HUES64 (cell line): ENCODE results near the gene GALNT14.

ENCODE experiments used
- H3K27ac ChIP-seq: 2 replicates; pipeline ENCODE4 v1.7.0; 2013; ENCODE audit warnings: low read depth, low read length, inconsistent platforms
- H3K27me3 ChIP-seq: 2 replicates; pipeline ENCODE4 v1.6.1; 2013; ENCODE audit warnings: mild to moderate bottlenecking, low read length; ENCODE audit not compliant: insufficient read depth
- H3K36me3 ChIP-seq: 2 replicates; pipeline ENCODE4 v1.6.1; 2013; ENCODE audit warnings: mild to moderate bottlenecking, low read length; ENCODE audit not compliant: insufficient read depth
- H3K4me1 ChIP-seq: 2 replicates; pipeline ENCODE4 v1.6.1; 2013; ENCODE audit warnings: mild to moderate bottlenecking, low read length, moderate library complexity; ENCODE audit not compliant: insufficient read depth
- H3K4me3 ChIP-seq: 2 replicates; pipeline ENCODE4 v1.5.1; 2013; ENCODE audit warnings: mild to moderate bottlenecking, low read length, moderate library complexity
- H3K9ac ChIP-seq: 2 replicates; pipeline ENCODE4 v1.6.1; 2013; ENCODE audit warnings: mild to moderate bottlenecking, low read depth, low read length
- H3K9me3 ChIP-seq: 2 replicates; pipeline ENCODE4 v1.6.1; 2013; ENCODE audit warnings: low read depth, low read length; ENCODE audit not compliant: insufficient read depth
- WGBS: fragments of 150-250, 120-280 bp; methylation state at CpG from one replicate; pipeline ENCODE4 v1.1.7; 2013; ENCODE audit warnings: missing lambda C conversion rate; 5-methylcytosine and 5-hydroxymethylcytosine counted together

GALNT14 gene

GRCh38 chr2:30866974-30867373 is 271.3 kb downstream of the GALNT14 start:
- H3K4me3 ChIP-seq = no peak overlapping the region
- WGBS = 91% methylated on average over 5 of the region's 5 CpGs
- H3K4me1 ChIP-seq = peaks cover 11% of the 10 kb centered on the region; the same call in 1 of the 2 replicates
- no peak overlapping the region for H3K27ac ChIP-seq
- H3K36me3 ChIP-seq = no peaks in the 10 kb centered on the region
- no peaks in the 10 kb centered on the region for H3K9me3 ChIP-seq
- H3K27me3 ChIP-seq = no peaks in the 10 kb centered on the region
- no peak overlapping the region for H3K9ac ChIP-seq

- Histone ChIP-seq H3K9ac (no peak overlapping the region), H3K4me1 (0 out of 2 replicates have a peak, but pooled peaks cover 4% of the 10 kb centered on the region), H3K36me3 (no peaks in the 10 kb centered on the region), H3K27ac (no peak overlapping the region), H3K27me3 (no peaks in the 10 kb centered on the region), H3K4me3 (no peak overlapping the region), H3K9me3 (no peaks in the 10 kb centered on the region)
- 93% methylated on average over 10 of the region's 10 CpGs for whole genome bisulfite sequencing
Measured at GRCh38 chr2:30865892-30866681, 272.2 kb downstream of the GALNT14 start.

DNA sequence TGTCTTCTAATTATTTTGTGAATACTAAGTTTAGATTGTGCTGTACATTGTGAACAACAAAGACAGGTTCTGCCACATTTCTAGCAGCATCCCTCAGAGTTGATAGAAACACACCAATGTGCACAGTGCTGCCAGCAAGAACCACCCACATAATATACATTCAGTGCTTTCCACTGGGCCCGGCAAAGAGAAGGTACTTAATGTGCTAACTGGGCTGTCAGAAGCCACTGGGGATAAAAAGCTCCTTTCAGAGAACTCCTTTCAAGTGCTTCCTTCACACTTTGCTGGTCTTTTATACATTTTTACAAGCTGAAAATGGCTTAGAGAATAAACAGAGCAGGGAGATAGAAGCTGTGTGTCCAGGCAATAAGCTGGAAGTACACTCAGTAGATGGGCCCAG is 273.0 kb downstream of the GALNT14 start:
- Histone ChIP-seq H3K27ac (no peak overlapping the region), H3K9me3 (no peaks in the 10 kb centered on the region), H3K4me3 (no peak overlapping the region), H3K27me3 (no peaks in the 10 kb centered on the region), H3K36me3 (no peaks in the 10 kb centered on the region), H3K9ac (no peak overlapping the region), H3K4me1 (no peaks in the 10 kb centered on the region)
- 86% methylated on average over 1 of the region's 1 CpG for whole genome bisulfite sequencing

- no peaks in the 10 kb centered on the region for H3K4me1 ChIP-seq
- WGBS = 98% methylated on average over 2 of the region's 3 CpGs
- no peak overlapping the region for H3K9ac ChIP-seq
- H3K27me3 ChIP-seq = no peaks in the 10 kb centered on the region
- H3K27ac ChIP-seq = no peak overlapping the region
- H3K36me3 ChIP-seq = no peaks in the 10 kb centered on the region
- no peaks in the 10 kb centered on the region for H3K9me3 ChIP-seq
- no peak overlapping the region for H3K4me3 ChIP-seq
Measured at GRCh38 chr2:30862054-30862651, 276.1 kb downstream of the GALNT14 start.

GRCh38 chr2:30860726-30861125 is 277.5 kb downstream of the GALNT14 start:
- no peak overlapping the region for H3K9ac ChIP-seq
- whole genome bisulfite sequencing = 87% methylated on average over 4 of the region's 4 CpGs

More at GRCh38 chr2:30860726-30861125, 277.5 kb downstream of the GALNT14 start:
- Histone ChIP-seq H3K4me3 (no peak overlapping the region), H3K27me3 (no peaks in the 10 kb centered on the region), H3K27ac (no peak overlapping the region), H3K9me3 (no peaks in the 10 kb centered on the region), H3K36me3 (no peaks in the 10 kb centered on the region), H3K4me1 (no peaks in the 10 kb centered on the region)
